ENCODE results near the gene TAAR8.
"Not testable (repeated sequence)": the region's sequence is repeated elsewhere in the genome, so short reads cannot be mapped to it uniquely, and the experiment has no call there.

Gene TAAR8, protein sequence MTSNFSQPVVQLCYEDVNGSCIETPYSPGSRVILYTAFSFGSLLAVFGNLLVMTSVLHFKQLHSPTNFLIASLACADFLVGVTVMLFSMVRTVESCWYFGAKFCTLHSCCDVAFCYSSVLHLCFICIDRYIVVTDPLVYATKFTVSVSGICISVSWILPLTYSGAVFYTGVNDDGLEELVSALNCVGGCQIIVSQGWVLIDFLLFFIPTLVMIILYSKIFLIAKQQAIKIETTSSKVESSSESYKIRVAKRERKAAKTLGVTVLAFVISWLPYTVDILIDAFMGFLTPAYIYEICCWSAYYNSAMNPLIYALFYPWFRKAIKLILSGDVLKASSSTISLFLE

DNA sequence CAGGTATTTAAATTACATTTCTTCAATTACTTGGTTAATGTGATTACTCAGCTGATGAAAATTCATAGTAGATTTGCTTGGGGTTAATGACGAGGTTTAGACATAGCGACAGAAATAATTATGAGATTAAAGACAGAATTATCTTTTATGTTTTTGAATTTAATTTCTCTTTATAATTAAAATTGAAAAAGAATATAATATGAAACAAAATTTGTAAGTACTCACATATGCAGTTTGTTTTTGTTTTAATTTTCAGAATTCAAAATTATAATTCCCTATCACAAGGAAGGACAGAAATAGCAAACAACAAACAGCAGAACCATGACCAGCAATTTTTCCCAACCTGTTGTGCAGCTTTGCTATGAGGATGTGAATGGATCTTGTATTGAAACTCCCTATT lies at the start of gene TAAR8:
TAAR8 (plus strand) TSS at position 301 of the 400 bp plus-strand sequence; CDS start at position 322, 21 bp downstream.
- DNase-seq = no peak

DNA sequence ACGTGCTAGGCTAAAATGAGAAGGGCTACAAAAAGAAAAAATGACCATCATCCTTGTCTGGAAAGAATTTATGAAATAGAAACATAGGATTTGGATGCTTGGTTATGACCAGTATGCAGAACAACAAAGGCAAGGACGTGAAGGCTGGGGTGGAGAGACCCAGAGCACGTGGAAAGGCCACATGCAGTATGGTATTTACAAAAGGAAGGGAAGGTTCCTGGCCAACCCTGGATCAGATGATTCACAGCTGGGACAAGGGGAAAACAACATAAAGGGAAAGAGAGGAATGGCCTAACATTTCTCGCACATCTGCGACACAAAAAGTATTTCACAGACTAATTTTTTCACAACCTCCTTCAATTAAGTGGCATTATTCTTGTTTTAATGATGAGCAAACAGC lies 47.7 kb upstream of the TAAR8 start:
- DNase-seq = no peak

DNA sequence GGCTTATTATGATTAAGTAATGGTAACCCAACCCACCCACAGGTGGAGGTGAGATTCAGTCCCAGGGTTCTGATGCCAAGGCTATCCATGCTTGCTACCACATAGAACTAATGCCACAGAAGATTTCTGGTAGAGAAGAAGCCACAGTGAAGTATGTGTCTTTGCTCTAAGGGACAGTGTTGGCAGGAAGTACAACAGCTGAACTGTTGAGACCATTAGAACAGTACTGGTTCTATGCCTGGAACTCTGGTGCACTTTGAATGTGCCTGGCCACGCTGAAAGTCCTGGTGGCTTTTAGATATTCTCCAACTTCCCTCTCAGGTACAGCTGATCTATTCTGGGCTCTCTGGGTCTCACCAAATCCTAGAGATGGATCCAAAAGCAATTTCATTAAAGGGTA lies 47.3 kb upstream of the TAAR8 start:
- no peak for DNase-seq

DNA sequence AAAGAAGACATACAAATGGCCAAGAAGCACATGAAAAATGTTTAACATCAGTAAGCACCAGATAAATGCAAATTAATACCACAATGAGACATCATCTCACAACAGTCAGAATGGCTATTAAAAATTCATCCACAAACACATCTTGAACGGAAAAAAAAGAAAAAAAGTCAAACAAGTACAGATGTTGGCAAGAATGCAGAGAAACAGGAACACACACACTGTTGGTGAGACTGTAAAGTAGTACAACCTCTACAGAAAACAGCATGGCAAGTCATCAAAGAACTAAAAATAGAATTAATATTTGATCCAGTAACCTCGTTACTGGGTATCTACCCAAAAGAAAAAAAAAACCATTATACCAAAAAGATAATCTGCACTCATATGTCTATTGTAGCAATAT lies 46.0 kb upstream of the TAAR8 start:
- DNase-seq = no peak

DNA sequence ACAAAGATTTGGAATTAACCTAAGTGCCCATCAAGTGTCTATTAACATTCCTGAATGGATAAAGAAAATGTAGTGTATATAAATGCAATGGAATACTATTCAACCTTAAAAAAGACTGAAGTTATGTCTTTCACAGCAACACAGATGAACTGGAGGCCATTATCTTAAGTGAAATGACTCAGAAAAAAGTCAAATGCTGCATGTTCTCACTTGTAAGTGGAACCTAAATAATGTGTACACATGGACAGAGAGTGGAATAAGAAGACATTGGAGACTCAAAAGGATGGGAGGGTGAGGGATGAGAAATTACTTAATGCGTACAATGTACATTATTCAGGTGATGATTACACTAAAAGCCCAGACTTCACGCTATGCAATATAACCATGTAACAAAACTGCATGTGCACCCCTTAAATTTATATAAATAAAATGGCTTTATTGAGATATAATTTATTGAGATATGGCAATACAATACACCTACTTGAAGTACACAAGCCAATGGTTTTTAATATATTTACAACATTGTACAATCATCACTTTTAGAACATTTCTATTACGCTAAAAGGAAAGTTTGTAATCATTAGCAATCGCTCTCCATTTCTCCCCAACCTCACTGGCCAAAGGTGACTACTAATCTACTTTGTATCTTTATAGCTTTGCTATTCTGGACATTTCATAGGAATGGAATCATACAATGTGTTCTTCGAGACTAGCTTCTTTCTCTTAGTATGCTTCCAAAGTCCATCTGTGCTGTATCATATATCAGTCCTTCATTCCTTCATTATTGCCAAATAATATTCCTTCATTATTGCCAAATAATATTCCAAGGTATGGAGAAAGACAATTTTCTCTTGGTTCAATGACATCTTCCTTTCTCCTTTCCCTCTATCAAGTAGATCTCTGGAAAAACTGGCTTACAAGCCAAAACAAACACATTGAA lies 45.3 kb upstream of the TAAR8 start:
- DNase-seq = no peak

DNA sequence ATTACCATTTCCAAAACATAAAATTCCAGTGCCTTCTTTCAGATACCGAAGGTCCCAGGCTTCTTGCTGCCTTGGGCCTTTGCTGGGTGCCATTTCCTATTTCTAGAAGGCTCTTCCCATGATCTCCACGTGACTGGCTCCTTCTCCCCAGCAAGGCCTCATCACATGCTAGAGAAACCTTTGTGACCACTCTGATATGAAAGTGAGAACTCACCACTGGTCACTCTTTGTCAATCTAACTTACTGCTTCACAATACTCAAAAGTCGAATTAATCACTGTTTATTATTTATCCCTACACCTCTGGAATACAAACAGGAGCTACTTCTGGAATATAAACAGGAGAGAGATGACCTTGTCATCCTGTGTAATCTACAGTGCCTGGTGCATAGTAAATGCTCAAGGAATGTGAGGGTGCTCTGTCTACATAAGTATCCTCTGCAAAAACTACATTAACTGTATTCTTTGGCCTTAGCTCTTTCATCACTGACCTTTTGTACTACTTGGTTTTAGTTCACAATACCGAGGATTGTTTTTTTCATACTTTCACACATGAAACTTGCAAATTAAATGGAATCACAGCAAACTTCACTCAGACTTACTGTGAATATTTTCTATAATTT lies 41.2 kb upstream of the TAAR8 start:
- DNase-seq = no peak

DNA sequence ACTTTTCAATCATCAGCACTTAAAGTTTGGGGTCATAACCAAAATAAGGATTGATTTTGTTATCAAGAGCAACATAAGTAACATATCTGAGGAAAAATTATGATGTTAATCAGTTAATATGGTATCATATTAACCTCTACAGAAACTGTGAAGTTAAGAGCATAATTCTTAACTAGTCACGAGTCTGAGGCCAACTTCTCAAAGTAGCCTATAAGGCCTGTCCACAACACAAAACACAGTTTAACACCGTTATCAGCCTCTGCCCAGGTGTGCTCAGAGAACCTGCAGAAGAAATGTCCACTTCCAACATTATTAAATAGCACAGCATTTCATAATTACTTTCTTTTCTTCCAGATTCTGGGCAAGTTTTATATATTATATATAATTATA lies 40.6 kb upstream of the TAAR8 start:
- no peak for DNase-seq

DNA sequence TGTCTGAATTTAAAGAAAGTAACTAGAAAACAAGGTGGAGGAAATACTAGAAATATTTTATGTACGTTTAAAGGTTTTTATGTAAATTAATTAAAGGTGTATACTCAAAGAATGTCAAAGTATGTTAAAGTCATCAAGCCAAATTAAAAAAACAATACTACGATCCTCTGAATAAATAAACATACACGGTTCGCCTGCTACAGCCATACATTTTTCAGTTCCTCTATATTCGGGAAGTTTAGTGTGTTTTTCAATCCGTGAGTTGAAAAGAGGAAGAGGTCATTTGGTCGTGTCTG lies 40.2 kb upstream of the TAAR8 start:
- DNase-seq = no peak

DNA sequence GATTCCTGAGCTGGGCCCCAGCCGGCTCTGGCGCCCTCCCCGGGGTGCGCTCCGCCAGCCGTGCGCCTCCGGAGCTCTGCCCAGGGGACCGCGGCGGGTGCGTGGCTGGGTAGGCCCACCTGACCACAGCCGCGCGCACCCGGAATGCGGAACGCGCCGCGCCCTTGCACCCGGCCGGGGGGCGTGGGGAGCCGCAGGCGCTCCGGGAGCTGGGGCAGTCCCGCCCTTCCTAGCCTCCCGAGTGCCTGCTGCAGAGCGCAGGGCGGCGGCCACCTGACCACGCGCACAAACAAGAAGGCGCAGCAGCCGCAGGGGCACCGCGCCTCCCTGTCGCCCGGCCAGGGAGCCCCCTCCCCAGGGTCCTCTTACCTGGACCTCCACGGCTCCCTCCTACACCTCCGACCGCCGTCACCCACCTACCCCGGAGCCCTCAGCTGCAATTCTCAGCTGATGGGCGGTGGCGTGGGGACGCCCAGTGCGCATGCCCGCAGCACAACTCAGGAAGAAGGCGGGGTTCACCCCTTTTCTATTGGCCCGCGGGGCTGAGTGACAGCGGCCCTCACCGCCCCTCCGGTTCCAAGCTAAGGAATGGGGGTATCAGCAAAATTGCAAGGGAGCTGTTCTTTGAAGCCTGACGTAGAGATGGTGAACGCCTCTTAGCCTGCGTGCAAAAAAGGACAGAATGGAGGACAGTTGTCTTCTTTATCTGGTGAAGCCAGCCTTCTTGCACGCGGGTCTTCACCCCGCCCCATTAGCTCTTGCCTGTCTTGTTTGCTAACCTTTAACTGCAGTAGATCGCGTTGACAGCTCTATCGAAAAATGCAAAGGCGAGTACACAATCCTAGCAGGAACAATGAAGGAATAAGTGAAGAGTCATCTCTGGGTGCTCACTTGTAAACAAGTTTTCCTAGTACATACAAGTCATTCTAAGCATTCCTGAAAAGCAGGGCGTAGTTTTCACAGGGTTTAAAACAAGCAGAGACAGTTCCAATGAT lies 39.5 kb upstream of the TAAR8 start, which contains the start of gene STX7:
STX7 (minus strand) TSS at position 479 of the 995 bp plus-strand sequence. CDS start 9,586 bp downstream, outside the sequence.
- peak; percentile 69 to 88 for DNase-seq

DNA sequence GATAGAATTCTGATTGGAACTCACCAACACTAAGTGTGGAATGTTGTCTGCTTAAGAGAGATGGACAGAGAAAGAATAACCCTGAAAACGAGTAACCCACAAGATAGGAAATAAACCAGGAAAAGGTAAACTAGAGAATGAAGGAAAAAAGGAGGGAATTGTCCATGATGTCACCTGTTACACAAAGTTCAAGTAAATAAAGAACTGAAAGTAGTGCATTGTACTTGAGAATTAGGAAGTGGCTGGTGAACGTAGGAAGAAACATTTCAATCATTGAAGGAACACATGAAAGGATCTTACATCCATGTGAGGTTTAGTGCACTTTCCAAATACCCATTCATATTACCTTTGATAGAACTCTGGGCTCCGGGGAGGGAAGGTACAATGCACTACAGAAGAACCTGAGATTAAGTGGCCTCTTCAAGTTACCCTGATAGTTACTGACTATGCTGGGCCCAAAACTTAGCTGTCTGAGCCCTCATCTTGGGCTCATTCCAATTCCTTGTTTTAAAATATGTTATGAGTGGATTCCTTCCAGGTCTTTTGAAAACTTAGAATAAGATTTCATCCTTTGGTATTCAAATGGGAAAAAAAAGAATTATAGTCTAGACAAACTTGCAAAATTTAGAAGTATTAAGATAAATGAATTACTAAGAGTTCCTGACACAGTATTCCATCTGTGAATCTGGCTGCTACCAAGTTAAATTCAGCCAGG lies 38.5 kb upstream of the TAAR8 start:
- DNase-seq = no peak

DNA sequence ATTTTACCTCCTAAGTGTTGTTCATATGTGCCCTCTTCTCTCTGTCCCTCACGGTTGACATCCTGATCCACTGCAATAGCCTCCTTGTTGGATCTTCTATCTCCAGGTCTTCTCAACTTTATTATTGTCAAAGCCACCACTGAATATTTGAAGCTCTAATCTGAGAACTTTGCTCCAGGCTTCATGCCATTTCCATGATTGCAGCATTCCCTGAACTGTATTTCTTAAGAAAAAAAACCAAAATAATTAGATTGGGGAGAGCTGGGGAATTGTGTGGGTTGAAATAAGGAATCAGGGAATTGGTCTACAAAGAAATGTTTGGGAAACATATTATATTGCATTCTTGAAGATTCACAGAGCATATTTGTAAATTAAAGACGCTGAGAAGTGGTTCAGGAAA lies 37.1 kb upstream of the TAAR8 start:
- no peak for DNase-seq

DNA sequence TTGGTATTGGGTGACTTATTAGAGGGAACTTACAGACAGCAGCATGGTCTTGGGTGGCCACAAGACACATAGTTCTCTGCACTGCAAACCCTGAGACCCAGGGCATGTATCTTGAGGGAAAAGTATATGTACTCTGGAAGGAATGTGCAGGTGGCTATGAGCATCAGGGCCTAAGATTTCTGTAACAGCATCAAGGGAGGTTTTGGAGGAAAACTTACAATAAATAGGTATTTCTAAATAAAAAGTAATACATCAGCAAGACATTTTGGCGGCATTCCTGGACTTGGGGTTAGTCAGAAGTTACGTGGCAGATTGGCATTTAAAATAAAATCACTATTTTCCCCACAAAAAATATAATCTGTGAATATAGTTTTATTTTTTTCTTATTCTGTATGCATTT lies 31.5 kb upstream of the TAAR8 start:
- no peak for DNase-seq

DNA sequence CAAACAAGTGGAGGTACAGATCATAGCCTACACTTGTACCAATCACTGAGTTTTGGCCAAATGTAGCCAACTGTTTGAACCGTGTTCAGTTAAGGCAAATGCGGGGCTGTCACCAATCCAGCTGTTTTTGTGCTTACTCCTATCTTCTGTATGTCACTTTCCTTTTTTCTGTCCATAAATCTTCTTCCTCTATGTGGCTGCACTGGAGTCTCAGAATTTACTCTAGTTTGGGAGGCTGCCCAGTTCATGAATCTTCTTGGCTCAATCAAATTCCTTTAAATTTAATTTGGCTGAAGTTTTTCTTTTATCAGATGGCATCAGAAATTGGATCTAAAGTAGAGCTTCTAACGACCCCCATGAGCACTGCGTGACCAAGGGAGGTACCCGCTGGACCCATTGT lies 27.8 kb upstream of the TAAR8 start:
- no peak for DNase-seq

DNA sequence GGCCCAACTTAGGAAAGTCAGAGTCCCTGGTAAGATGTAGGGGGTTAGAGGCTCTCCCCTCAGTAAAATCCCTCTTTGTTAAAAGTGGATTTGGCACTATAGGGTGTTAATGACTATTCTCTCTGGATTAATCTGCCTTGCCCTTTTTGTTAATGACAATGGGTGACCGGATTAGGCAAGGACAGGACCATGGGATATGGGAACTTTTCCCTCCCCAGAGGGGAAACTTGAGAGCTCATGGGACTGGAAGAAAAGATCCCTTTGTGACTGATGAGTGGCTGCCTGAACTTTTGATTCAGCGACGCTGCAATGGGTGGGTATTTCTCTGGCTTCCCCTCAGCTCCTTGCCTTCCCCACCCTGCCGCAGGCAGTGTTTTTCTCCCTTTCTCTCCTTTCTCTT lies 26.6 kb upstream of the TAAR8 start:
- no peak for DNase-seq

DNA sequence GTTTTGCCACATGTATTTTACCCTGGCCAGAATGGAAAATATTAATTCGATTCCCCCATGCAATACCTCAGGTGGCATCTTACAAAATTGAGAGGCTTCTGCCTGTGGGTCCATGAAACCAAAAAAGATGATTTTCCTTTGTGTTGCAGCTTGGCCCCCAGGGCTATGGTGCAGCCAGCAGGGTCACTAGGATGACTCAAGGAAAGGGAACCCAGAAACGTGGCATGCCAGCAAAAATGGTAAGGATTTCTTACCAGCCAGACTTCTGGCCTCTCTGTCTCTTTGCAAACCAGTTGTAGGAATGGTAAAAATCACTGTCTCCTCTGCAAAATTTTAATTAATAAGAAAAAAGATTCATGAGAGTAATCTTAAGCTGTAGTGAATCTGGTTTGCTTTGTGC lies 26.0 kb upstream of the TAAR8 start:
- no peak for DNase-seq

DNA sequence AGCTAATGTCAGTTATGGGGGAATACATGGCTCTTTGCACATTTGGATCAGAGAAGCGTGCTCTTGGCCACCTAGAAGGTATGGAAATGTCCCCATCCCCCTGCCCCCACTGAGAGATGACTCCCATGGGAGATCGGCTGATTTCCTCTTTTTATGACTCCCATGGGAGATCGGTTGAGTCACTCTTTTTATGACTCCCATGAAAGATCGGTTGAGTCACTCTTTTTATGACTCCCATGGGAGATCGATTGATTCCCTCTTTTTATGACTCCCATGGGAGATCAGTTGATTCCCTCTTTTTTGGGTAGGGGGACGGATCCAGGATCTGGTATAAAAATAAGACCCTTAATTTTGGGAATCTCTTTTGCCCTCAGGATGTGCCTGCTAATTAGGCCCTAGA lies 24.7 kb upstream of the TAAR8 start:
- DNase-seq = no peak

DNA sequence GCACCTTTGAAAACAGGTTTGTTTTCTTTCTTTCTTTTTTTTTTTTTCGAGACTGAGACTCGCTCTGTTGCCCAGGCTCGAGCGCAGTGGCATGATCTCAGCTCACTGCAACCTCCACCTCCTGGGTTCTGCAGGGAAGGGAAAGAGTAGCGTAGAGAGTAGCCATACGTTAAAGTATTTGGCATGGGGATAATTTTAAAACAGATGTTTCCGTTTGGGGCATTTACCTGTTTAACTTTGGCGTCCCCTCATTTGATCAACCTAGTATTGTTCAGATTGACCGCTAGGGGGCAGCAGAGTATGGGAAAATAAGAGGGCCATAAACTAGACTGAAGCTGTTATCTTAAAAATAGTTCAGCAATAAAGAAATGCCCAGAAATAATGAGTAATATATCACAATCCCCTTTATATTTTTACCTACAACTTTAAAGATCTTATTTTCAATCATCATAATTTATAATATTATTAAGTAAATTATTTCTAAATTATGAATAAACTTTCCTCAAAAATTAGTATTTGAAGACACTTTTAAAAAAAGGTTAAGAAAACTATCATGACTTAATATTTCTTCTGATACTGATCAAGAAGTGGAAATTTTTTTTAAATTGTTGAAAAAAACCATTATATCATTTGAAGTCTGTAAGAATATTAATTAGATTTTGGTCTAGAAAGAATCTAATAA lies 22.0 kb upstream of the TAAR8 start:
- no peak for DNase-seq

DNA sequence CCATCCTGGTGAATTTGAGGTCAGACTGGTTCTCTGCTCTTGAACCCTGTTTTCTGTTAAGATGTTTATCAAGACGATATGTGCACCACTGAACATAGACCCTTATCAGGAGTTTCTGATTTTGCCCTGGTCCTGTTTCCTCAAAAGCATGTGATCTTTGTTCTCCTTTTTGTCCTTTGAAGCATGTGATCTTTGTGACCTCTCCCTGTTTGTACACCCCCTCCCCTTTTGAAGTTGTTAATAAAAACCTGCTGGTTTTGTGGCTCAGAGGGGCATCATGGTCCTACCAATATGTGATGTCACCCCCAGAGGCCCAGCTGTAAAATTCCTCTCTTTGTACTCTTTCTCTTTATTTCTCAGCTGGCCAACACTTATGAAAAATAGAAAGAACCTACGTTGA lies 17.9 kb upstream of the TAAR8 start:
- DNase-seq = not testable (repeated sequence)

DNA sequence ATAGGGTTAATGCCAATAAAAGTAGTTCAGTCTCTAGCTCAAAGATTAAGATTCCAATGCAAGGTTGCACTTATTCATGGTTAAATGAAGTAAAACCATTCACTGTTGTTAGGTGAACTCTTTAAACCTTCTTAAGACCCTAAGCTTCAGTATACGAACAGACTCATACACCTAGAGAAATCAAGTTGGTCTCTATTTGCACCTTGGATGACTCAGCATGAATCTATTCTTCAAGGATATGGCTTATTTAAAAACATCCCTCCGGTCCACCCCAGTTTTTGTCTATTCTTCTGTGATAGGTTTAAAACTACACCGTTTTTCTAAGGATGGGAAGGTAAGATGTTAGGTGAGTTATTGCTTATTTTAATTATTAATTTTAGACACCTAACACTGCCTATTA lies 15.3 kb upstream of the TAAR8 start:
- DNase-seq = no peak

DNA sequence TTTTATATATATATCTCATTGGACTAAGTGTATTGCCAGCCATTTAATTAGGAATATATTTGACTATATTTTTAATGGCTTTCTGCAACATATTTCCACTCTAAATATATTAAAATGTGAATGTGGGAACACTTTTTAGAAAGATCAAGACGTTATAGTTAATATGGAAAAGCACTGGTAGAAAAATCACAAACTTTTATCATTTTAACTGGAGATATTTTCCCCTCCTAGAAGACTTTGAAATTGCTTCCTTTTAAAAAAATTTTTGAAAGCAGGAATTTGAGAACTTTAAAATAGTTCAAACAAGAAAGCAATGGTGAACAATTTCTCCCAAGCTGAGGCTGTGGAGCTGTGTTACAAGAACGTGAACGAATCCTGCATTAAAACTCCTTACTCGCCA lies 14.5 kb upstream of the TAAR8 start, which contains the start of gene TAAR9:
TAAR9 (plus strand) TSS at position 301 of the 400 bp plus-strand sequence; CDS start at position 314, 13 bp downstream.
- no peak for DNase-seq

DNA sequence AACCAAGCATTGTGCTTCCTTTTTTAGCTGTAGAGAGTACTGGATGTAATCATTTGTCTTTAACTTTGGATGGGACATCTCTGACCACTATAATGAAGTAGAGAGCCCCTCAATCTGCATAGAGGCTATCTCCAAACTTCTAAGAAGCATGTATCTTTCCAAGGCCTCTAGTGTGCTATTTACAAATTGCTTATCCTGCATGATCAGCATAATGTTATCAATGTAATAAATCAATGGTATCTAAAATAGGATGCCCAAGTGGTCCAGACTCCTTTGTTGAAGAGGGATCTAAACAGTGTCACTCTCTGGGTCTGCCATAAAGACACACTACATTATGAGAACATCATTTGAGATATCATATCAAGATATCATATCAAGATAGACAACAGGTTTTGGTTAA lies 7.6 kb upstream of the TAAR8 start:
- no peak for DNase-seq

Data from cerebellar nuclear complex (tissue), 1 donor.